HEK293T (cell line): ENCODE data around the gene CDC42EP3.

Experiments
- CTCF ChIA-PET: fragments of 350-600 bp; formaldehyde crosslinking; extraction: SDS; loops from one replicate; lab custom pipeline; 2021; ENCODE audit warnings: antibody characterized with exemption, inconsistent platforms; lab: Yijun Ruan, JAX
- POLR2A ChIA-PET: fragments of 350-600 bp; formaldehyde crosslinking; extraction: SDS; loops from one replicate; lab custom pipeline; 2020; ENCODE audit warnings: antibody characterized with exemption, inconsistent platforms; lab: Yijun Ruan, JAX
- DNase-seq: peaks from one replicate; pipeline ENCODE4 v3.0.0; 2012; ENCODE audit warnings: mixed read lengths; ENCODE audit errors: extremely low spot score
- ARNT ChIP-seq: fragments of 450-650 bp; IDR thresholded peaks from 2 replicates; pipeline ENCODE4 v1.6.1; 2017; ENCODE audit warnings: mild to moderate bottlenecking
- BHLHE40 ChIP-seq: fragments of 450-650 bp; IDR thresholded peaks from 2 replicates; pipeline ENCODE4 v1.6.1; 2016; ENCODE audit warnings: mild to moderate bottlenecking, moderate library complexity, borderline replicate concordance
- CTBP1 ChIP-seq: fragments of 450-650 bp; IDR thresholded peaks from 2 replicates; pipeline ENCODE4 v1.6.1; 2016; ENCODE audit warnings: borderline replicate concordance
- ELF4 ChIP-seq: fragments of 450-650 bp; IDR thresholded peaks from 2 replicates; pipeline ENCODE4 v1.6.1; 2017; ENCODE audit warnings: antibody characterized with exemption
- FOXA1 ChIP-seq: fragments of 450-650 bp; IDR thresholded peaks from 2 replicates; pipeline ENCODE4 v1.6.1; 2016; ENCODE audit warnings: mild to moderate bottlenecking
- FOXK2 ChIP-seq: fragments of 450-650 bp; IDR thresholded peaks from 2 replicates; pipeline ENCODE4 v1.6.1; 2016; ENCODE audit warnings: mild to moderate bottlenecking
- FOXM1 ChIP-seq: fragments of 450-650 bp; IDR thresholded peaks from 2 replicates; pipeline ENCODE4 v1.6.1; 2017; ENCODE audit warnings: mild to moderate bottlenecking, borderline replicate concordance
- HDGF ChIP-seq: fragments of 450-650 bp; IDR thresholded peaks from 2 replicates; pipeline ENCODE4 v1.6.1; 2017; ENCODE audit warnings: antibody characterized with exemption, borderline replicate concordance
- L3MBTL2 ChIP-seq: fragments of 450-650 bp; conservative IDR thresholded peaks from 2 replicates; pipeline ENCODE4 v1.6.1; 2016; ENCODE audit warnings: mild to moderate bottlenecking
- LEF1 ChIP-seq: fragments of 450-650 bp; IDR thresholded peaks from 2 replicates; pipeline ENCODE4 v1.6.1; 2017; ENCODE audit warnings: mild to moderate bottlenecking, borderline replicate concordance
- NFRKB ChIP-seq: fragments of 450-650 bp; IDR thresholded peaks from 2 replicates; pipeline ENCODE4 v1.6.1; 2016; ENCODE audit warnings: mild to moderate bottlenecking, moderate library complexity
- SP1 ChIP-seq: fragments of 450-650 bp; IDR thresholded peaks from 2 replicates; pipeline ENCODE4 v1.6.1; 2017
- SUZ12 ChIP-seq: fragments of 450-650 bp; IDR thresholded peaks from 2 replicates; pipeline ENCODE4 v1.6.1; 2016; ENCODE audit warnings: mild to moderate bottlenecking
- TARDBP ChIP-seq: fragments of 450-650 bp; IDR thresholded peaks from 2 replicates; pipeline ENCODE4 v1.6.1; 2016
- ZNF384 ChIP-seq: fragments of 450-650 bp; IDR thresholded peaks from 2 replicates; pipeline ENCODE4 v1.6.1; 2016
- TF ChIP-seq, protein P1 (sequence below): fragments of 450-650 bp; IDR thresholded peaks from 2 replicates; pipeline ENCODE4 v1.6.1; 2016

CDC42EP3 gene

DNA sequence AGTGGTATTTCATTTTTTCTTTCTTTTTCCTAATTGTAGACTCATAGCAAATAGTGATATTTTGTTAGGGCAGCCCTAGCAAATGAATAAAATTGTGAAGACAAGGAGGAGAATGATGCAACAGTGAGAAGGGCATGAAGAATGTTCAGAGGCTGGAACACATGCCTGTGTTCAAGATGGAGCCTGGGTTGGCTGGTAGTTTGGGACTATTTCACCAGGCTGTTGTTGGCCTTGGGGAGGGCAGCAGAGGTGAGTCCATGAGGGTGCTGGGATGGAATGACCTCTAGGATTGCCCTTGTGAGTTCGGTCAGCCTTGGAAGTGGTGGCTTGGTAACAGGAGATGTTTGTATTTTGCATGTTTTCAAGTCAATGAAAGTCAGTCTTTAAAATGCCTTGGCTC, 10.1 kb upstream of the CDC42EP3 start:
- no peak for DNase-seq
- TF ChIP-seq FOXK2, result no peak
- TF ChIP-seq SP1, result no peak
- TF ChIP-seq BHLHE40, result no peak
- no peak for TF ChIP-seq L3MBTL2
- TF ChIP-seq NFRKB, result no peak
- no peak for TF ChIP-seq FOXM1
- TF ChIP-seq SUZ12, result no peak
- TF ChIP-seq, protein P1, sequence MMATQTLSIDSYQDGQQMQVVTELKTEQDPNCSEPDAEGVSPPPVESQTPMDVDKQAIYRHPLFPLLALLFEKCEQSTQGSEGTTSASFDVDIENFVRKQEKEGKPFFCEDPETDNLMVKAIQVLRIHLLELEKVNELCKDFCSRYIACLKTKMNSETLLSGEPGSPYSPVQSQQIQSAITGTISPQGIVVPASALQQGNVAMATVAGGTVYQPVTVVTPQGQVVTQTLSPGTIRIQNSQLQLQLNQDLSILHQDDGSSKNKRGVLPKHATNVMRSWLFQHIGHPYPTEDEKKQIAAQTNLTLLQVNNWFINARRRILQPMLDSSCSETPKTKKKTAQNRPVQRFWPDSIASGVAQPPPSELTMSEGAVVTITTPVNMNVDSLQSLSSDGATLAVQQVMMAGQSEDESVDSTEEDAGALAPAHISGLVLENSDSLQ, result no peak
- TF ChIP-seq LEF1, result no peak
- no peak for TF ChIP-seq TARDBP
- no peak for TF ChIP-seq ELF4
- no peak for TF ChIP-seq CTBP1
- TF ChIP-seq FOXA1, result no peak
- no peak for TF ChIP-seq HDGF
- no peak for TF ChIP-seq ARNT
- TF ChIP-seq ZNF384, result no peak
- ChIA-PET POLR2A (no interaction called here), CTCF (no interaction called here)

DNA sequence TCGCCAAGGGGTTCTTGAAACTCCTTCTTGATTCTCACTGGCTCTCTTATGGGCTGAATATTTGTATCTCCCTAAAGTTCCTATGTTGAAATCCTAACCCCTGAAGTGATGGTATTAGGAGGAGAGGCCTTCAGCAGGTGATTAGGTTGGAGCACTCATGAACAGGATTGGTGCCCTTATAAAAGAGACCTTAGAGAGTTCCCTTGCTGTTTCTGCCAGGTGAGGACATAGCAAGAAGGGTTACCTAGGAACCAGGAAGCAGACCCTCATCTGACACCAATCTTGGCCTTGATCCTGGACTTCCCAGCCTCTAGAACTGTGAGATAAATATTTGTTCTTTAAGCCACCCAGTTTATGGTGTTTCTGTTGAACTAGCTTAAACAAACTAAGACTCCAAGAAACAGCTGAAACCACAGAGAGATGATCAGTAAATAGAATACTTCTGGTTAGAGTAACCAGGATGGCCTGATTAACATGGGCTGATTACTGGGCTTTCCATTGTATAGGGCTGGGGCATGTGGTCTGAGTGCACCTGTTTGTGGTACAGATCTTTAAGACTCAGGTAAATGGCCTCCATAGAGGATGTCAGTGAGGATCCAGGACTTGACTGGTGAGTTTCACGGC, 7.7 kb upstream of the CDC42EP3 start:
- TF ChIP-seq TARDBP, result no peak
- TF ChIP-seq SUZ12, result no peak
- no peak for TF ChIP-seq LEF1
- no peak for TF ChIP-seq FOXM1
- TF ChIP-seq, protein P1, result no peak
- TF ChIP-seq HDGF, result no peak
- no peak for TF ChIP-seq SP1
- ChIA-PET POLR2A (no interaction called here), CTCF (no interaction called here)
- no peak for DNase-seq

DNA sequence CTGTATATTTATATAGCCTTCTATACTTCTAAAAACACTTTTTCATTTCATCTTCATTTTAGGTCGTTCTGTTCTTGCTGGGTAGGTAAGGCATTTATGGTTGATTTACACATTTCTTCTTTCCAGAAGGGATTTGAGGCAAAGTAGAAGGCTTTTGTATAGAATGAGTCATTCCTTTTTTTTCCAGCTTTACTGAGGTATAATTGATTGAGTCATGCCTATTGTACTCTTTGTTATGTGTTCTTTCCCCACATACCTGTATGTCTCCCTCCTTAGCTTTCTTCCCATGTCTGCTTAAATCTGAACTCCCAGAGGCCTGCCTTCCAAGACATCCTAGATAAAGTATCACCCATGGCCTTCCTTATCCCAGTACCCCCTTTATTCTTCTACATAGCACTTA, 4.8 kb upstream of the CDC42EP3 start:
- ChIA-PET CTCF (no interaction called here), POLR2A (interaction anchor here (0.7 kb wide), 1 partner anchor 13 kb away, joined by 4 read pairs; no protein-coding TSS in a partner anchor)
- TF ChIP-seq NFRKB, result no peak
- no peak for DNase-seq

DNA sequence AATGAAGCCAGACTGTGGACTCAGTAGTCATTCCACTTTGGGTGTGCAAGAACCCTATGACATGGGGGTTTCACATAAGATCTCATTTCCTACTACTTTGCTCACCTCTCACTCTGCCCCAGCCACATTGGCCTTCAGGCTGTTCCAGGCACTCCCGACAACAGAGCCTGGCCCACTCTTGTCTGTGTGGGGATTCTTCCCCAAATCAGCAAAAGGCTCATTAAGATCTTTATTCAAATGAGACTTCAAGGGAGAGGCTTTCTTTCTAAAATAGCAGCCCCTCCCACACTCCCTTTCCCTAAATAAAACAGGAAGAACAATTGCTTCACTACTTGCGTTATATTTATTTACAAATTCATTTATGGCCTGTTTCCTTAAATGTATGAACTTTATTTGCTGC, 3.5 kb upstream of the CDC42EP3 start:
- DNase-seq, result no peak
- POLR2A ChIA-PET, result no interaction called here
- TF ChIP-seq TARDBP (no peak), ARNT (no peak)
- CTCF ChIA-PET, result no interaction called here

DNA sequence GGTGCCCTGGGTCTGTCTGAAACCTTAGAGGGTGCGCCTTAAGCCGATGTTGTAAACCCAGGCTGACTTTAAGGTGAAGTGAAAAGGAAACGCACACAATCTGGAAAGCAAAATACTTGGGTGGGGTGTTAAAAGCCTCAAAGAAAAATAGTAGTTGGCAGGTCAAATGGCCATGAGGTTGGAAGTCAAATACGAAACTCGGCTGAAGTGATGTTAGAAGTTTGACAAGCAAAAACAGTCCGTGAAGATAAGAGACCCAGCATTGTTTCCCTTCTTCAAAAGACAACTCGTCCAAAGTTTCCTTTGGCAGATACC, 1.4 kb upstream of the CDC42EP3 start:
- TF ChIP-seq CTBP1, result no peak
- TF ChIP-seq L3MBTL2, result 0 out of 2 replicates have a peak, but pooled peaks have one; percentile 11
- POLR2A ChIA-PET, result interaction anchor here (1.1 to 1.2 kb wide), 4 partner anchors 19 to 167 kb away, joined by 3 to 5 read pairs (median 4); no protein-coding TSS in a partner anchor
- CTCF ChIA-PET, result no interaction called here
- no peak for DNase-seq

DNA sequence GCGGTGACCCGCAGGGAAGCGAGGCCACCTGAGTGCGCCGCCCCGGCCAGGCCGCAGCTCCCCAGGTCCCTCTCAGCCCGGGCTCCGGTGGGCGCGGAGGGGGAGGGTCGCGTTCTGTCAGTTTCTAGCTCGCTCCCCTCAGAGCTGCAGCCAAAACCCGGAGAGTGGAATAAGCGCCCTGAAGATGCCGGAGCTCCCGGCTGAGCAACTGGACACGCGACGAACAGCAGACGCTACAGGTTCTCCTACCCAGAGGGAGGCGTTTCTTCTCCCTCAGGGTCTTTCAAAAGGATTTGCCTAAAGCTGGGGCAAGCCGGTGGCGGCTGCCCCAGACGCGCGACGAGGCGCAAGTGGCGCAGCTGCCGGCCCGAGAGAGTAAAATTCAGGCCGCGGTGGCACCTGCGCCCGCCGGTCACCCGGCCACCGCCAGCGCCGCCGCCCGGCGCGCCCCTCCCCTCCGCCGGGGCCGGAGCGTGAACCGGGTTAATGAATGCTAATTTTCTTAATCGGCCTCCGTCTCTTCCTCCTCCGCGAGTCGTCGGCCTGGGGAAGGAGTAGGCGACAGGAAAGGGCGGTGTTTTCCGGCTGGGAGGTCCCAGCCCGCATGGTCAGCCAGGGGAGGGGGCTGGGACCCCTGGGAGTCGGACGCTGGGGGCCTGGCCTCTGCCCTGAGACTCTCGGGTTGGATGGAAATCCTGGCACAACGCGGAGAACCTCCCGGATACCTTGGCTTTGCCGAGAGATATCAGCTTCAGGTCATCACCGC, 845 bp upstream of the CDC42EP3 start:
- DNase-seq, result peak; percentile 80
- ChIA-PET POLR2A (interaction anchor here (0.6 to 1.2 kb wide), 10 partner anchors 15 to 166 kb away, joined by 3 to 5 read pairs (median 3); no protein-coding TSS in a partner anchor), CTCF (no interaction called here)
- TF ChIP-seq, protein P1, result no peak
- TF ChIP-seq L3MBTL2, result peak; percentile 52

DNA sequence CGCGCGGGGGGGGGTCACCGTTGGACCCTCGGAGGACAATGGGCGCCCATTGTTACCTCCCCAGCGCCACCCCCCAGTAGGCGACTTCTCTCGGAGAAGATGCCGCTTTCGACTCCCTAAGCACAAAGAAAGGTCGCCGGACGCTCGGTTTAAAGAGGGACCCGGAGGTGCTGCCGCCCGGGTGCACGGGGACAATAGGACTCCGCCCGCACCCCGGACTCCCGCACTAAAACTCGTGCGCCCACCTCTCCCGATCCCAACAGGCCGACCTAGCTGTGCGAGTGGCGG, 318 bp upstream of the CDC42EP3 start:
- no peak for DNase-seq
- CTCF ChIA-PET, result no interaction called here
- no peak for TF ChIP-seq CTBP1
- no peak for TF ChIP-seq SP1
- no peak for TF ChIP-seq BHLHE40
- TF ChIP-seq FOXA1, result no peak
- TF ChIP-seq ZNF384, result no peak
- TF ChIP-seq NFRKB, result no peak
- POLR2A ChIA-PET, result interaction anchor here (0.6 to 1.2 kb wide), 10 partner anchors 15 to 166 kb away, joined by 3 to 5 read pairs (median 3); no protein-coding TSS in a partner anchor
